HepG2 (cell line): Measurements from ENCODE around the gene MUC13. TPM values are rescaled to one million over a fixed set of nuclear protein-coding genes. Genes with fewer than 3 reads are reported as not detected.

Experiments
- CAMTA2 ChIP-seq: sonication (generic); formaldehyde crosslinking; IDR thresholded peaks from 2 replicates; pipeline ENCODE4 v1.4.0; 2020; ENCODE audit warnings: mild to moderate bottlenecking, missing genetic modification reagents, borderline replicate concordance
- FOXK1 ChIP-seq: sonication (generic); formaldehyde crosslinking; IDR thresholded peaks from 2 replicates; pipeline ENCODE4 v1.4.0; 2020; ENCODE audit warnings: low read depth, missing genetic modification reagents, borderline replicate concordance
- RFXAP ChIP-seq: sonication (generic); formaldehyde crosslinking; IDR thresholded peaks from 2 replicates; pipeline ENCODE4 v1.4.0; 2020; ENCODE audit warnings: missing genetic modification reagents, borderline replicate concordance
- TBX2 ChIP-seq: sonication (generic); formaldehyde crosslinking; IDR thresholded peaks from 2 replicates; pipeline ENCODE4 v1.5.0; 2020; ENCODE audit warnings: missing genetic modification reagents, mild to moderate bottlenecking, borderline replicate concordance
- YY1 ChIP-seq: IDR thresholded peaks from 2 replicates; pipeline ENCODE4 v1.6.1; 2011; ENCODE audit warnings: low read length, low read depth, moderate library complexity, mild to moderate bottlenecking; ENCODE audit not compliant: insufficient read depth, insufficient replicate concordance
- ZKSCAN5 ChIP-seq: sonication (generic); formaldehyde crosslinking; IDR thresholded peaks from 2 replicates; pipeline ENCODE4 v1.5.1; 2020; ENCODE audit warnings: mild to moderate bottlenecking, missing genetic modification reagents
- ZNF160 ChIP-seq: sonication (generic); formaldehyde crosslinking; IDR thresholded peaks from 2 replicates; pipeline ENCODE4 v1.8.0; 2022; ENCODE audit warnings: mild to moderate bottlenecking, inconsistent platforms, missing genetic modification reagents
- ZNF30 ChIP-seq: sonication (generic); formaldehyde crosslinking; IDR thresholded peaks from 2 replicates; pipeline ENCODE4 v1.5.0; 2020; ENCODE audit warnings: mild to moderate bottlenecking, missing genetic modification reagents
- ZNF547 ChIP-seq: sonication (generic); formaldehyde crosslinking; IDR thresholded peaks from 2 replicates; pipeline ENCODE4 v1.5.1; 2020; ENCODE audit warnings: mild to moderate bottlenecking, missing genetic modification reagents
- ZNF850 ChIP-seq: sonication (generic); formaldehyde crosslinking; conservative IDR thresholded peaks from 2 replicates; pipeline ENCODE4 v1.9.0; 2021; ENCODE audit warnings: mild to moderate bottlenecking, missing genetic modification reagents
- ZNF883 ChIP-seq: sonication (generic); formaldehyde crosslinking; IDR thresholded peaks from 2 replicates; pipeline ENCODE4 v1.5.1; 2020; ENCODE audit warnings: mild to moderate bottlenecking, missing genetic modification reagents; ENCODE audit errors: not compliant biosample characterization
- polyA plus RNA-seq, 8 experiments: library from polyadenylated mRNA; depleted of rRNA in 3 of 8; stranded (reverse) in 7 of 8; unstranded in 1 of 8; fragments of >200 nt; fragmentation: Illumina TruSeq in 4 of 8; extraction: Trizol in 4 of 8; gene quantifications; 2 replicates each; pipeline versions ENCODE4 v1.2.1 to v1.2.3, GENCODE V29; 2011 to 2016; ENCODE audit warnings: low read depth in 4 of 8, missing spikeins in 1 of 8, mixed read lengths in 1 of 8; ENCODE audit not compliant: insufficient read depth in 1 of 8
- total RNA-seq, 5 experiments: library from RNA; depleted of rRNA; stranded (reverse); fragments of >200 nt; fragmentation: Illumina TruSeq; extraction: Trizol; gene quantifications; 2 replicates each; pipeline ENCODE4 v1.2.3, GENCODE V29; 2016; ENCODE audit warnings: low read depth in 1 of 5
- TF ChIP-seq, protein P1 (sequence below): sonication (generic); formaldehyde crosslinking; IDR thresholded peaks from 2 replicates; pipeline ENCODE4 v1.8.0; 2022; ENCODE audit warnings: missing genetic modification reagents, low read depth, mild to moderate bottlenecking, borderline replicate concordance
- TF ChIP-seq, protein P2 (sequence below): sonication (generic); formaldehyde crosslinking; conservative IDR thresholded peaks from 2 replicates; pipeline ENCODE4 v1.4.0; 2020; ENCODE audit warnings: missing genetic modification reagents
- TF ChIP-seq, protein P3 (sequence below): sonication (generic); formaldehyde crosslinking; IDR thresholded peaks from 2 replicates; pipeline ENCODE4 v1.9.0; 2021; ENCODE audit warnings: missing genetic modification reagents, borderline replicate concordance
- TF ChIP-seq, protein P4 (sequence below): sonication (generic); formaldehyde crosslinking; IDR thresholded peaks from 2 replicates; pipeline ENCODE4 v1.8.0; 2022; ENCODE audit warnings: mild to moderate bottlenecking, missing genetic modification reagents, borderline replicate concordance
- TF ChIP-seq, protein P5 (sequence below): IDR thresholded peaks from 2 replicates; pipeline ENCODE4 v1.6.1; 2016; ENCODE audit warnings: mild to moderate bottlenecking
- TF ChIP-seq, protein P6 (sequence below): sonication (generic); formaldehyde crosslinking; IDR thresholded peaks from 2 replicates; pipeline ENCODE4 v1.4.0; 2020; ENCODE audit warnings: missing genetic modification reagents, mild to moderate bottlenecking, borderline replicate concordance

MUC13 gene
- total and polyA plus RNA-seq, 2 of the 13 experiments (the other 11 are each of a cell fraction or from before 2014, with no cell fraction given): 0.04 to 1.2 TPM

DNA sequence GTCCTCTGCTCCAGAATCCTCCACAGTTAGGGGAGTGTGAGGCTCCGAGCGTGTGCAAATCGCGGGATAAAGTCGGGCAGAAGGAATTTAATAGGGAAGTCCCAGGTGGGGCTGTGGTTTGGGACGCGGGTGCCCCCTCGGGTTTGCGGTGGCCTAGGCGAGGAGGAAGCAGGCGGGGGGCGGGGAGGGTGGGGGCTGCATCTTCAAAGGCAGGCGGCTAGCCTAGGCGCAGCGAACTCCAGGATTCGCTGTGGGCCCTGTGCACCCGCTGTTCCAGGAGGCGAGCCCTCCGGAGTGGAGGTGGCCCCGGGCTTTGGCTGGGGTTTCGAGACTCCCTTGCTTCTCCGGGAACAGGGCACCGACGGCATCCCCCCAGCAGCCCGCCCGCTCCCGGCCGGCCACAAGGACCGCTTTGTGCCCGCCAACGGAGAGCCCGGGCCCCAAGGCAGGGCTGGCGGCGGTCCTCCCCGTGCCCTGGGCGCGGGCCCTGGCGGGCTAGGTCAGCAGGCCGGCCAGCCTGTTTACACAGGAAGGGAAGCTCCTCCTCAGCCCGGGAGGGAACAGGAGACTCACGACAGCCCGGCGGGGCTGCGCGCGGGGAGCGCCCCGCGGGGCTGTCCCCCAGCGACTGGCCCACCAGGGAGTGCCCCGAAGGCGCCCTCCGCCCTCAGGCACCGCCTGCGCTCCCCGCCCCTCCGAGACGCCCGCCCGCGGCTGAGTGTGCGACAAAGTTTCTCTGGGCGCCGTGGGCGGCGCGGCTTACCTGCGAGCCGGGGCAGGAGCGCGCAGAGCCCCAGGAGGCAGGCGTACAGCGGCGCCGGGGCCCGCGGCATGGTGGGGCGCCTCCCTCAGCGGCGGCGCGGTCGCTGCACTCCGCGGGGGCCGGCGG, 48.1 kb downstream of the MUC13 start (continued):
- TF ChIP-seq CAMTA2 (CRISPR knock-in tag) (no peak), ZNF547 (CRISPR knock-in tag) (no peak), RFXAP (CRISPR knock-in tag) (no peak), ZNF30 (CRISPR knock-in tag) (no peak), ZKSCAN5 (CRISPR knock-in tag) (no peak), ZNF160 (CRISPR knock-in tag) (peak; percentile 31; the same call in 1 of the 2 replicates), TBX2 (no peak), ZNF883 (CRISPR knock-in tag) (peak; percentile 32), YY1 (peak; percentile 30), ZNF850 (CRISPR knock-in tag) (no peak), FOXK1 (CRISPR knock-in tag) (peak; percentile 73; the same call in 1 of the 2 replicates)
- TF ChIP-seq, protein P1, sequence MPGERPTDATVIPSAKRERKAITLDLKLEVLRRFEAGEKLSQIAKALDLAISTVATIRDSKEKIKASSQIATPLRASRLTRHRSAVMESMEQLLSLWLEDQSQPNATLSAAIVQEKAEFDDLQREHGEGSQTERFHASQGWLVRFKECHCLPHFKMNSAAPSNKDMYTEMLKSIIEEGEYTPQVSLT (CRISPR knock-in tag): no peak
- TF ChIP-seq, protein P2, sequence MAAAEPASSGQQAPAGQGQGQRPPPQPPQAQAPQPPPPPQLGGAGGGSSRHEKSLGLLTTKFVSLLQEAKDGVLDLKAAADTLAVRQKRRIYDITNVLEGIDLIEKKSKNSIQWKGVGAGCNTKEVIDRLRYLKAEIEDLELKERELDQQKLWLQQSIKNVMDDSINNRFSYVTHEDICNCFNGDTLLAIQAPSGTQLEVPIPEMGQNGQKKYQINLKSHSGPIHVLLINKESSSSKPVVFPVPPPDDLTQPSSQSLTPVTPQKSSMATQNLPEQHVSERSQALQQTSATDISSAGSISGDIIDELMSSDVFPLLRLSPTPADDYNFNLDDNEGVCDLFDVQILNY (CRISPR knock-in tag): 0 out of 2 replicates have a peak, but pooled peaks have one; percentile 33
- TF ChIP-seq, protein P3, sequence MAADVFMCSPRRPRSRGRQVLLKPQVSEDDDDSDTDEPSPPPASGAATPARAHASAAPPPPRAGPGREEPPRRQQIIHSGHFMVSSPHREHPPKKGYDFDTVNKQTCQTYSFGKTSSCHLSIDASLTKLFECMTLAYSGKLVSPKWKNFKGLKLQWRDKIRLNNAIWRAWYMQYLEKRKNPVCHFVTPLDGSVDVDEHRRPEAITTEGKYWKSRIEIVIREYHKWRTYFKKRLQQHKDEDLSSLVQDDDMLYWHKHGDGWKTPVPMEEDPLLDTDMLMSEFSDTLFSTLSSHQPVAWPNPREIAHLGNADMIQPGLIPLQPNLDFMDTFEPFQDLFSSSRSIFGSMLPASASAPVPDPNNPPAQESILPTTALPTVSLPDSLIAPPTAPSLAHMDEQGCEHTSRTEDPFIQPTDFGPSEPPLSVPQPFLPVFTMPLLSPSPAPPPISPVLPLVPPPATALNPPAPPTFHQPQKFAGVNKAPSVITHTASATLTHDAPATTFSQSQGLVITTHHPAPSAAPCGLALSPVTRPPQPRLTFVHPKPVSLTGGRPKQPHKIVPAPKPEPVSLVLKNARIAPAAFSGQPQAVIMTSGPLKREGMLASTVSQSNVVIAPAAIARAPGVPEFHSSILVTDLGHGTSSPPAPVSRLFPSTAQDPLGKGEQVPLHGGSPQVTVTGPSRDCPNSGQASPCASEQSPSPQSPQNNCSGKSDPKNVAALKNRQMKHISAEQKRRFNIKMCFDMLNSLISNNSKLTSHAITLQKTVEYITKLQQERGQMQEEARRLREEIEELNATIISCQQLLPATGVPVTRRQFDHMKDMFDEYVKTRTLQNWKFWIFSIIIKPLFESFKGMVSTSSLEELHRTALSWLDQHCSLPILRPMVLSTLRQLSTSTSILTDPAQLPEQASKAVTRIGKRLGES: no peak
- TF ChIP-seq, protein P4, sequence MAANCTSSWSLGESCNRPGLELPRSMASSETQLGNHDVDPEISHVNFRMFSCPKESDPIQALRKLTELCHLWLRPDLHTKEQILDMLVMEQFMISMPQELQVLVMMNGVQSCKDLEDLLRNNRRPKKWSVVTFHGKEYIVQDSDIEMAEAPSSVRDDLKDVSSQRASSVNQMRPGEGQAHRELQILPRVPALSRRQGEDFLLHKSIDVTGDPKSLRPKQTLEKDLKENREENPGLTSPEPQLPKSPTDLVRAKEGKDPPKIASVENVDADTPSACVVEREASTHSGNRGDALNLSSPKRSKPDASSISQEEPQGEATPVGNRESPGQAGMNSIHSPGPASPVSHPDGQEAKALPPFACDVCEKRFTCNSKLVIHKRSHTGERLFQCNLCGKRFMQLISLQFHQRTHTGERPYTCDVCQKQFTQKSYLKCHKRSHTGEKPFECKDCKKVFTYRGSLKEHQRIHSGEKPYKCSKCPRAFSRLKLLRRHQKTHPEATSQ (CRISPR knock-in tag): no peak
- TF ChIP-seq, protein P5, sequence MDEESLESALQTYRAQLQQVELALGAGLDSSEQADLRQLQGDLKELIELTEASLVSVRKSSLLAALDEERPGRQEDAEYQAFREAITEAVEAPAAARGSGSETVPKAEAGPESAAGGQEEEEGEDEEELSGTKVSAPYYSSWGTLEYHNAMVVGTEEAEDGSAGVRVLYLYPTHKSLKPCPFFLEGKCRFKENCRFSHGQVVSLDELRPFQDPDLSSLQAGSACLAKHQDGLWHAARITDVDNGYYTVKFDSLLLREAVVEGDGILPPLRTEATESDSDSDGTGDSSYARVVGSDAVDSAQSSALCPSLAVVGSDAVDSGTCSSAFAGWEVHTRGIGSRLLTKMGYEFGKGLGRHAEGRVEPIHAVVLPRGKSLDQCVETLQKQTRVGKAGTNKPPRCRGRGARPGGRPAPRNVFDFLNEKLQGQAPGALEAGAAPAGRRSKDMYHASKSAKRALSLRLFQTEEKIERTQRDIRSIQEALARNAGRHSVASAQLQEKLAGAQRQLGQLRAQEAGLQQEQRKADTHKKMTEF (CRISPR knock-in tag): no peak; the same call in none of the 2 replicates
- TF ChIP-seq, protein P6, sequence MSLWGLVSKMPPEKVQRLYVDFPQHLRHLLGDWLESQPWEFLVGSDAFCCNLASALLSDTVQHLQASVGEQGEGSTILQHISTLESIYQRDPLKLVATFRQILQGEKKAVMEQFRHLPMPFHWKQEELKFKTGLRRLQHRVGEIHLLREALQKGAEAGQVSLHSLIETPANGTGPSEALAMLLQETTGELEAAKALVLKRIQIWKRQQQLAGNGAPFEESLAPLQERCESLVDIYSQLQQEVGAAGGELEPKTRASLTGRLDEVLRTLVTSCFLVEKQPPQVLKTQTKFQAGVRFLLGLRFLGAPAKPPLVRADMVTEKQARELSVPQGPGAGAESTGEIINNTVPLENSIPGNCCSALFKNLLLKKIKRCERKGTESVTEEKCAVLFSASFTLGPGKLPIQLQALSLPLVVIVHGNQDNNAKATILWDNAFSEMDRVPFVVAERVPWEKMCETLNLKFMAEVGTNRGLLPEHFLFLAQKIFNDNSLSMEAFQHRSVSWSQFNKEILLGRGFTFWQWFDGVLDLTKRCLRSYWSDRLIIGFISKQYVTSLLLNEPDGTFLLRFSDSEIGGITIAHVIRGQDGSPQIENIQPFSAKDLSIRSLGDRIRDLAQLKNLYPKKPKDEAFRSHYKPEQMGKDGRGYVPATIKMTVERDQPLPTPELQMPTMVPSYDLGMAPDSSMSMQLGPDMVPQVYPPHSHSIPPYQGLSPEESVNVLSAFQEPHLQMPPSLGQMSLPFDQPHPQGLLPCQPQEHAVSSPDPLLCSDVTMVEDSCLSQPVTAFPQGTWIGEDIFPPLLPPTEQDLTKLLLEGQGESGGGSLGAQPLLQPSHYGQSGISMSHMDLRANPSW: no peak
